Measurements from ENCODE around the gene DLGAP1.
"Not testable (repeated sequence)": the region's sequence is repeated elsewhere in the genome, so short reads cannot be mapped to it uniquely, and the experiment has no call there.

Gene DLGAP1

GRCh38 chr18:3472121-3472520 is 983.0 kb downstream of the DLGAP1 start:
- FAIRE-seq = not testable (repeated sequence)

GRCh38 chr18:3471141-3471648 is 983.9 kb downstream of the DLGAP1 start:
- DNase-seq (ENCODE audit: insufficient read length, low spot score) (no peak), FAIRE-seq (no peak)

More at GRCh38 chr18:3472121-3472520, 983.0 kb downstream of the DLGAP1 start:
- not testable (repeated sequence) for DNase-seq (ENCODE audit: insufficient read length, low spot score)

GRCh38 chr18:3468833-3469232 is 986.3 kb downstream of the DLGAP1 start:
- FAIRE-seq (no peak), DNase-seq (ENCODE audit: insufficient read length, low spot score) (no peak)

GRCh38 chr18:3468066-3468705 is 986.9 kb downstream of the DLGAP1 start:
- no peak for FAIRE-seq
- DNase-seq (ENCODE audit: insufficient read length, low spot score) = no peak

GRCh38 chr18:3466872-3467271 is 988.2 kb downstream of the DLGAP1 start:
- no peak for FAIRE-seq
- DNase-seq (ENCODE audit: insufficient read length, low spot score) = no peak

- no peak for FAIRE-seq
- DNase-seq (ENCODE audit: insufficient read length, low spot score) = no peak
Measured at GRCh38 chr18:3466045-3466444, 989.1 kb downstream of the DLGAP1 start.

- DNase-seq (ENCODE audit: insufficient read length, low spot score) (no peak), FAIRE-seq (no peak)
Measured at GRCh38 chr18:3463051-3463450, 992.1 kb downstream of the DLGAP1 start.

GRCh38 chr18:3461704-3462103 is 993.4 kb downstream of the DLGAP1 start:
- no peak for FAIRE-seq
- no peak for DNase-seq (ENCODE audit: insufficient read length, low spot score)

- DNase-seq (ENCODE audit: insufficient read length, low spot score) (no peak), FAIRE-seq (no peak)
Measured at GRCh38 chr18:3460823-3461398, 994.2 kb downstream of the DLGAP1 start.

- FAIRE-seq (peak; percentile 72), DNase-seq (ENCODE audit: insufficient read length, low spot score) (no peak)
Measured at GRCh38 chr18:3458952-3459853, 995.9 kb downstream of the DLGAP1 start.

GRCh38 chr18:3458378-3458777 is 996.7 kb downstream of the DLGAP1 start:
- DNase-seq (ENCODE audit: insufficient read length, low spot score) (no peak), FAIRE-seq (no peak)

GRCh38 chr18:3457261-3457724 is 997.8 kb downstream of the DLGAP1 start:
- FAIRE-seq (no peak), DNase-seq (ENCODE audit: insufficient read length, low spot score) (no peak)

- FAIRE-seq (no peak), DNase-seq (ENCODE audit: insufficient read length, low spot score) (no peak)
Measured at GRCh38 chr18:3456686-3457069, 998.4 kb downstream of the DLGAP1 start.

GRCh38 chr18:3455907-3456685 is 999.0 kb downstream of the DLGAP1 start:
- FAIRE-seq (no peak), DNase-seq (ENCODE audit: insufficient read length, low spot score) (no peak)

GRCh38 chr18:3455090-3455635 is 999.9 kb downstream of the DLGAP1 start:
- FAIRE-seq (peak; percentile 28), DNase-seq (ENCODE audit: insufficient read length, low spot score) (no peak)

GRCh38 chr18:3454365-3455089 is 1000.6 kb downstream of the DLGAP1 start:
- peak; percentile 86 for FAIRE-seq
- no peak for DNase-seq (ENCODE audit: insufficient read length, low spot score)

- FAIRE-seq (peak; percentile 33), DNase-seq (ENCODE audit: insufficient read length, low spot score) (no peak)
Measured at GRCh38 chr18:3453540-3454364, 1001.4 kb downstream of the DLGAP1 start.

GRCh38 chr18:3452750-3453539 is 1002.2 kb downstream of the DLGAP1 start:
- no peak for DNase-seq (ENCODE audit: insufficient read length, low spot score)
- FAIRE-seq = no peak

All from GM19239 (cell line).